PC-9 (cell line): ENCODE results near the gene CCL3. TPM values are rescaled to one million over a fixed set of nuclear protein-coding genes. Genes with fewer than 3 reads are reported as not detected.

Source experiments
- Bru-seq: library from RNA; stranded (reverse); fragments of 400-500 nt; gene quantifications from one replicate; lab custom pipeline; 2021; lab: Mats Ljungman, UMichigan
- BruChase-seq, 2 experiments: library from RNA; stranded (reverse); fragments of 400-500 nt; gene quantifications; one replicate each; lab custom pipeline; 2021; lab: Mats Ljungman, UMichigan
- BruUV-seq: library from RNA; stranded (reverse); fragments of 400-500 nt; replicated peaks from 2 replicates; lab custom pipeline; 2021; lab: Mats Ljungman, UMichigan
- CTCF ChIA-PET: fragments of 300-600 bp; sonication (Branson Sonifier 250); formaldehyde crosslinking; loops from one replicate; lab custom pipeline; 2022; ENCODE audit warnings: antibody characterized with exemption; lab: Charles Lee
- POLR2A ChIA-PET: fragments of 300-600 bp; sonication (Branson Sonifier 250); formaldehyde crosslinking; loops from one replicate; lab custom pipeline; 2022; ENCODE audit warnings: antibody characterized with exemption; ENCODE audit not compliant: unreplicated experiment; lab: Charles Lee
- DNase-seq, 2 experiments: peaks; one replicate each; pipeline versions ENCODE4 v3.0.0 to v3.0.0-alpha.2; 2015 to 2022; ENCODE audit warnings: mixed read lengths in 1 of 2
- H2AFZ ChIP-seq: fragments of 200-600 bp; sonication (generic); 2 replicates; pipeline ENCODE4 v1.8.1; 2017; ENCODE audit warnings: antibody characterized with exemption
- H3F3A ChIP-seq: fragments of 200-600 bp; sonication (generic); 2 replicates; pipeline ENCODE4 v1.8.1; 2017; ENCODE audit warnings: antibody characterized with exemption, mild to moderate bottlenecking, low read depth; ENCODE audit not compliant: insufficient read depth
- H3K27ac ChIP-seq: fragments of 200-600 bp; sonication (generic); 2 replicates; pipeline ENCODE4 v1.6.1; 2016; ENCODE audit warnings: mixed run types
- H3K27me3 ChIP-seq: fragments of 200-600 bp; sonication (generic); 2 replicates; pipeline ENCODE4 v1.6.1; 2016; ENCODE audit warnings: low read depth, mixed run types; ENCODE audit not compliant: insufficient read depth
- H3K36me3 ChIP-seq: fragments of 200-600 bp; sonication (generic); 2 replicates; pipeline ENCODE4 v1.6.1; 2016; ENCODE audit warnings: low read depth, mixed run types
- H3K4me1 ChIP-seq: fragments of 200-600 bp; sonication (generic); replicated peaks from 2 replicates; pipeline ENCODE4 v1.6.1; 2016; ENCODE audit warnings: mixed run types; ENCODE audit not compliant: insufficient read depth
- H3K4me2 ChIP-seq: fragments of 200-600 bp; sonication (generic); 2 replicates; pipeline ENCODE4 v1.6.1; 2017; ENCODE audit warnings: mixed run types
- H3K4me3 ChIP-seq: fragments of 200-600 bp; sonication (generic); 2 replicates; pipeline ENCODE4 v1.6.1; 2016; ENCODE audit warnings: mixed run types
- H3K79me2 ChIP-seq: fragments of 200-600 bp; sonication (generic); 2 replicates; pipeline ENCODE4 v1.6.1; 2017; ENCODE audit warnings: low read depth, mixed run types
- H3K9me2 ChIP-seq: fragments of 200-600 bp; sonication (generic); 2 replicates; pipeline ENCODE4 v1.8.1; 2017; ENCODE audit warnings: mild to moderate bottlenecking; ENCODE audit not compliant: insufficient read depth
- H3K9me3 ChIP-seq: fragments of 200-600 bp; sonication (generic); 2 replicates; pipeline ENCODE4 v1.8.1; 2016; ENCODE audit warnings: low read depth; ENCODE audit not compliant: insufficient read depth
- H4K20me1 ChIP-seq: fragments of 200-600 bp; sonication (generic); 2 replicates; pipeline ENCODE4 v1.8.1; 2017; ENCODE audit not compliant: insufficient read depth
- EZH2 ChIP-seq: fragments of 200-600 bp; sonication (generic); IDR thresholded peaks from 2 replicates; pipeline ENCODE4 v1.8.0; 2017; ENCODE audit warnings: antibody characterized with exemption, low read depth
- intact Hi-C: fragments of 100-400 bp; cut with micrococcal nuclease; formaldehyde crosslinking; loops from one replicate; pipeline ENCODE4 v1.10.0; 2022; ENCODE audit not compliant: unreplicated experiment
- long read RNA-seq: library from polyadenylated mRNA; stranded (forward); transcript quantifications from one replicate; pipeline ENCODE4 v2.0.0, GENCODE V29; 2022
- total RNA-seq: library from RNA; stranded (reverse); gene quantifications from 2 replicates; pipeline ENCODE4 v1.2.3, GENCODE V29; 2021
- TF ChIP-seq, protein P1 (sequence below): fragments of 200-600 bp; sonication (generic); conservative IDR thresholded peaks from 2 replicates; pipeline ENCODE4 v1.6.1; 2017; ENCODE audit warnings: mixed run types, antibody characterized with exemption, mild to moderate bottlenecking, moderate library complexity

CCL3 gene
- total RNA-seq (not detected in 2 replicates), Bru-seq, nascent RNA (not detected), BruChase-seq, experiment 1, labeled RNA remaining after a 2-hour chase (not detected), BruChase-seq, experiment 2, labeled RNA remaining after a 6-hour chase (not detected)
- long read RNA-seq: 0 reads

DNA sequence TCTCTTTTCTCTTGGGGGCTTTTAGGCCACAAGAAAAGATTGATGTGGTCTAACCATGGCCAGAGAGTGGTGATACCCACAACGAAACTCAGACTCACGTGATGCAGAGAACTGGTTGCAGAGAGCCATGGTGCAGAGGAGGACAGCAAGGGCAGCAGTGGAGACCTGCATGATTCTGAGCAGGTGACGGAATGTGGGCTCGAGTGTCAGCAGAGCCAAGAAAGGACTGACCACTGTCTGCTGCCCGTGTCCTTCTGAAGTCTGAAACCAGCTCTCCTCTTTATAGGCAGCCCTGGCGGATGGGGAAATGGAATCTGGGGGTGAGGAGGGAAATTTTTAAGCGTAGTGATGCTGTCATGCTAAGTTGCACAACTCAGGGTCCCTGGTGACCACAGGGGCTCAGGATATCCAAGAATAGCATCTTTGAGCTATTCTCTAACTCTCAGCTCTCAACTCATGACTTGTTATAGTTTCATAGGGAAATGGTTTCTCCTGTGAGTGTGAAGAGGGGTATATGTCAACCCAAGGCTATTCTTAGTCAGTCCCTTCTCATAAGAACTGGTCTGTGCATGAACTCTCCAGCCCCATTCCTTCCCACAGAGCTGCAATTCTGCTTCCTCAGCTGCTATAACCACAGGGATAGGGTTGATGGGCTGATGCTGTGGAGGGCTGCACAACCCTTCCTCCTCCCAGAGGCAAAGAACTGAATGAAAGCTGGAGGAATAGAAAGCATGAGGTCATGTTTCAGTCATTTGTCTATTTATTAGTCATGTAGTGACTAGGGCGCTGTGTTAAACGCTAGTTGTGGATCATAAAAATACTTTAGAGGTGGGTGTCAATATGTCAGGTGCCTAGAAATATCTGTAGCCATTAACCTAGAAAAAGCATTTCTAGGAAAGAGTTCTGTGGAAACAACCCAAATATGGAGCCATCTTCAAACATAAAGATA, at the start of gene CCL3:
CCL3 (minus strand) TSS at position 256 of the 949 bp plus-strand sequence; CDS start at position 171, 85 bp downstream.
- no peaks in the 10 kb centered on the region for H3K4me1 ChIP-seq
- no TSS peak for BruUV-seq
- H2AFZ ChIP-seq: no peak within 1 kb of the TSS
- no peak within 1 kb of the TSS for H3K4me3 ChIP-seq
- no peak for TF ChIP-seq EZH2
- TF ChIP-seq, protein P1, sequence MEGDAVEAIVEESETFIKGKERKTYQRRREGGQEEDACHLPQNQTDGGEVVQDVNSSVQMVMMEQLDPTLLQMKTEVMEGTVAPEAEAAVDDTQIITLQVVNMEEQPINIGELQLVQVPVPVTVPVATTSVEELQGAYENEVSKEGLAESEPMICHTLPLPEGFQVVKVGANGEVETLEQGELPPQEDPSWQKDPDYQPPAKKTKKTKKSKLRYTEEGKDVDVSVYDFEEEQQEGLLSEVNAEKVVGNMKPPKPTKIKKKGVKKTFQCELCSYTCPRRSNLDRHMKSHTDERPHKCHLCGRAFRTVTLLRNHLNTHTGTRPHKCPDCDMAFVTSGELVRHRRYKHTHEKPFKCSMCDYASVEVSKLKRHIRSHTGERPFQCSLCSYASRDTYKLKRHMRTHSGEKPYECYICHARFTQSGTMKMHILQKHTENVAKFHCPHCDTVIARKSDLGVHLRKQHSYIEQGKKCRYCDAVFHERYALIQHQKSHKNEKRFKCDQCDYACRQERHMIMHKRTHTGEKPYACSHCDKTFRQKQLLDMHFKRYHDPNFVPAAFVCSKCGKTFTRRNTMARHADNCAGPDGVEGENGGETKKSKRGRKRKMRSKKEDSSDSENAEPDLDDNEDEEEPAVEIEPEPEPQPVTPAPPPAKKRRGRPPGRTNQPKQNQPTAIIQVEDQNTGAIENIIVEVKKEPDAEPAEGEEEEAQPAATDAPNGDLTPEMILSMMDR: no peak
- peaks cover 52% of the 10 kb centered on the region for H3K27me3 ChIP-seq
- H3K27ac ChIP-seq: no peak within 1 kb of the TSS
- H3K36me3 ChIP-seq: no peaks in the 10 kb centered on the region
- POLR2A ChIA-PET: interaction anchor here (0.7 kb wide), 1 partner anchor 1365 kb away, joined by 3 read pairs; no protein-coding TSS in a partner anchor
- CTCF ChIA-PET: no interaction called here
- H3K9me2 ChIP-seq: no peaks in the 10 kb centered on the region
- H3K79me2 ChIP-seq: no peaks in the 10 kb centered on the region
- H4K20me1 ChIP-seq: no peaks in the 10 kb centered on the region
- no peaks in the 10 kb centered on the region for H3F3A ChIP-seq
- intact Hi-C loops: no loop called here
- no peak within 1 kb of the TSS for H3K4me2 ChIP-seq
- no peak for DNase-seq
- no peaks in the 10 kb centered on the region for H3K9me3 ChIP-seq

DNA sequence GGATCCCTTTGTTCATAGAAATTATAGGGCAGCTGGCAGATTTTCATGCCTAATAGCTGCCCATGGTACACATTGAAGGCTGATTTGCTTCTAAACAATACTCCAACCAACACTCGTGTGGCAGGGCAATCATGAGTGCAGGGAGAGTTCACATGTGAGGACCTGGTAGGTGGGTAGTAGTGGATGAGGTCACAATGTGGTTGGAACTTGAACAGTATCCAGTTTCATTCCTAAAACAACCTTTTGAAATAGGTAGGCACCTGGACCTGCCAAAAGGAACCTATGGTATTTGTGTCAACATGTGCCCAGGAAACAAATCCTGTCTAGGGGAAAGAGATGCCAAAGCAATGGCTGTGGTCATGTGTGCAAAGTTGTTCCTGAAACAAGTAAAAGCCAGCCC, 46.5 kb upstream of the CCL3 start:
- Histone ChIP-seq H3K4me2 (no peak overlapping the region), H3F3A (no peaks in the 10 kb centered on the region), H3K27me3 (peaks cover 45% of the 10 kb centered on the region), H3K27ac (no peak overlapping the region), H3K9me2 (no peaks in the 10 kb centered on the region), H4K20me1 (no peaks in the 10 kb centered on the region), H3K4me3 (no peak overlapping the region), H3K4me1 (no peaks in the 10 kb centered on the region), H3K36me3 (no peaks in the 10 kb centered on the region), H3K9me3 (no peaks in the 10 kb centered on the region), H2AFZ (no peak overlapping the region), H3K79me2 (no peaks in the 10 kb centered on the region)
- ChIA-PET CTCF (no interaction called here), POLR2A (no interaction called here)
- TF ChIP-seq, protein P1: no peak
- TF ChIP-seq EZH2: no peak
- DNase-seq: no peak
- intact Hi-C loops: no loop called here
- no TSS peak for BruUV-seq

- no peak overlapping the region for H3K4me3 ChIP-seq
- no peak for DNase-seq
- no TSS peak for BruUV-seq
- H3K4me2 ChIP-seq: no peak overlapping the region
- peaks cover 43% of the 10 kb centered on the region for H3K27me3 ChIP-seq
- CTCF ChIA-PET: no interaction called here
- no peaks in the 10 kb centered on the region for H3K79me2 ChIP-seq
- no peaks in the 10 kb centered on the region for H4K20me1 ChIP-seq
- no peaks in the 10 kb centered on the region for H3K9me2 ChIP-seq
- no peak overlapping the region for H2AFZ ChIP-seq
- intact Hi-C loops: no loop called here
- no peaks in the 10 kb centered on the region for H3F3A ChIP-seq
- H3K27ac ChIP-seq: no peak overlapping the region
- H3K4me1 ChIP-seq: no peaks in the 10 kb centered on the region
- H3K9me3 ChIP-seq: no peaks in the 10 kb centered on the region
- TF ChIP-seq, protein P1: no peak
- no peak for TF ChIP-seq EZH2
- H3K36me3 ChIP-seq: no peaks in the 10 kb centered on the region
- POLR2A ChIA-PET: no interaction called here
These were observed 46.1 kb upstream of the CCL3 start for GRCh38 chr17:36136036-36136435.
